Activated naive CD8-positive, alpha-beta T cell treated with anti-CD3 and anti-CD28 coated beads, Interleukin-2, amount 50 U/mL, for 24 hours (primary cell): ENCODE data around the gene SEC24C.
"Not testable (repeated sequence)": the region's sequence is repeated elsewhere in the genome, so short reads cannot be mapped to it uniquely, and the experiment has no call there.

Experiments used
- ATAC-seq: fragments of 150-1000 bp; cut with Tn5 transposase; one replicate; pipeline ENCODE4 v1.10.0; 2021
- DNase-seq: peaks from one replicate; pipeline ENCODE4 v3.0.0; 2021
- H3K27ac Mint-ChIP-seq: one replicate; pipeline ENCODE4 v1.8.0; 2021; ENCODE audit warnings: mild to moderate bottlenecking, mixed read lengths
- H3K27me3 Mint-ChIP-seq: one replicate; pipeline ENCODE4 v1.8.0; 2021; ENCODE audit warnings: mixed read lengths
- H3K36me3 Mint-ChIP-seq: one replicate; pipeline ENCODE4 v1.8.0; 2021; ENCODE audit warnings: low read depth, mixed read lengths
- H3K4me1 Mint-ChIP-seq: one replicate; pipeline ENCODE4 v1.8.0; 2021; ENCODE audit warnings: mixed read lengths
- H3K4me3 Mint-ChIP-seq: one replicate; pipeline ENCODE4 v1.8.0; 2021; ENCODE audit warnings: mild to moderate bottlenecking, moderate library complexity, mixed read lengths
- H3K9me3 Mint-ChIP-seq: one replicate; pipeline ENCODE4 v1.8.0; 2021; ENCODE audit warnings: mixed read lengths

The SEC24C gene

GRCh38 chr10:73743905-73744663 is at the start of gene SEC24C:
Gene SEC24C, plus strand, starts transcription at chr10:73744372. Its CDS starts 2,461 bp downstream, at chr10:73746833.
- Mint-ChIP-seq H3K27ac (peak within 1 kb of the TSS; percentile 100), H3K4me1 (peaks cover 51% of the 10 kb centered on the region), H3K9me3 (no peaks in the 10 kb centered on the region), H3K4me3 (peak within 1 kb of the TSS; percentile 96), H3K27me3 (no peaks in the 10 kb centered on the region), H3K36me3 (peaks cover 21% of the 10 kb centered on the region)
- peak; percentile 92 for ATAC-seq
- peak; percentile 96 for DNase-seq

GRCh38 chr10:73695302-73695701 is 48.9 kb upstream of the SEC24C start:
- H3K4me1 Mint-ChIP-seq, ATAC-seq, H3K9me3 Mint-ChIP-seq, H3K27ac Mint-ChIP-seq, H3K4me3 Mint-ChIP-seq, H3K36me3 Mint-ChIP-seq, H3K27me3 Mint-ChIP-seq, DNase-seq: not testable (repeated sequence)

- H3K36me3 Mint-ChIP-seq = peaks cover 14% of the 10 kb centered on the region
- H3K9me3 Mint-ChIP-seq, DNase-seq, H3K4me3 Mint-ChIP-seq, ATAC-seq, H3K27me3 Mint-ChIP-seq, H3K4me1 Mint-ChIP-seq, H3K27ac Mint-ChIP-seq: not testable (repeated sequence)
Observed at GRCh38 chr10:73697675-73698159, 46.5 kb upstream of the SEC24C start, which contains the start of gene AGAP5. Gene AGAP5, minus strand, starts transcription at chr10:73698109. Its CDS starts 354 bp downstream, at chr10:73697755.

- not testable (repeated sequence) for H3K9me3 Mint-ChIP-seq, H3K27me3 Mint-ChIP-seq, H3K27ac Mint-ChIP-seq, H3K4me3 Mint-ChIP-seq, ATAC-seq, DNase-seq, H3K4me1 Mint-ChIP-seq
- peaks cover 18% of the 10 kb centered on the region for H3K36me3 Mint-ChIP-seq
Observed at GRCh38 chr10:73698819-73699218, 45.4 kb upstream of the SEC24C start.

GRCh38 chr10:73703924-73704323 is 40.2 kb upstream of the SEC24C start:
- Mint-ChIP-seq H3K4me1 (peaks cover 30% of the 10 kb centered on the region), H3K36me3 (peaks cover 25% of the 10 kb centered on the region)
- ATAC-seq, H3K4me3 Mint-ChIP-seq, H3K9me3 Mint-ChIP-seq, H3K27me3 Mint-ChIP-seq, DNase-seq, H3K27ac Mint-ChIP-seq: not testable (repeated sequence)

- not testable (repeated sequence) for H3K9me3 Mint-ChIP-seq, H3K4me3 Mint-ChIP-seq, H3K27me3 Mint-ChIP-seq, ATAC-seq, H3K27ac Mint-ChIP-seq, DNase-seq
- peaks cover 26% of the 10 kb centered on the region for H3K36me3 Mint-ChIP-seq
- peaks cover 30% of the 10 kb centered on the region for H3K4me1 Mint-ChIP-seq
Observed at GRCh38 chr10:73705506-73706072, 38.6 kb upstream of the SEC24C start.

- H3K27ac Mint-ChIP-seq, ATAC-seq, H3K27me3 Mint-ChIP-seq, DNase-seq, H3K9me3 Mint-ChIP-seq, H3K4me3 Mint-ChIP-seq: not testable (repeated sequence)
- Mint-ChIP-seq H3K4me1 (peaks cover 30% of the 10 kb centered on the region), H3K36me3 (peaks cover 23% of the 10 kb centered on the region)
Observed at GRCh38 chr10:73706488-73706887, 37.7 kb upstream of the SEC24C start.

- not testable (repeated sequence) for H3K4me3 Mint-ChIP-seq, DNase-seq, H3K9me3 Mint-ChIP-seq, H3K27me3 Mint-ChIP-seq, ATAC-seq
- Mint-ChIP-seq H3K4me1 (peaks cover 27% of the 10 kb centered on the region), H3K36me3 (peaks cover 24% of the 10 kb centered on the region), H3K27ac (peak overlapping the region; percentile 46)
Observed at GRCh38 chr10:73707628-73708027, 36.5 kb upstream of the SEC24C start.

GRCh38 chr10:73708122-73708521 is 36.0 kb upstream of the SEC24C start:
- peak overlapping the region; percentile 34 for H3K27ac Mint-ChIP-seq
- H3K27me3 Mint-ChIP-seq, DNase-seq, ATAC-seq, H3K4me3 Mint-ChIP-seq, H3K9me3 Mint-ChIP-seq: not testable (repeated sequence)
- H3K4me1 Mint-ChIP-seq = peaks cover 25% of the 10 kb centered on the region
- peaks cover 24% of the 10 kb centered on the region for H3K36me3 Mint-ChIP-seq

- not testable (repeated sequence) for DNase-seq, H3K27ac Mint-ChIP-seq, H3K27me3 Mint-ChIP-seq, H3K4me3 Mint-ChIP-seq, ATAC-seq, H3K9me3 Mint-ChIP-seq
- Mint-ChIP-seq H3K4me1 (peaks cover 16% of the 10 kb centered on the region), H3K36me3 (peaks cover 27% of the 10 kb centered on the region)
Observed at GRCh38 chr10:73711683-73712082, 32.5 kb upstream of the SEC24C start.

- ATAC-seq, DNase-seq, H3K27ac Mint-ChIP-seq, H3K27me3 Mint-ChIP-seq, H3K4me1 Mint-ChIP-seq, H3K4me3 Mint-ChIP-seq, H3K9me3 Mint-ChIP-seq: not testable (repeated sequence)
- H3K36me3 Mint-ChIP-seq = peaks cover 43% of the 10 kb centered on the region
Observed at GRCh38 chr10:73713912-73714311, 30.3 kb upstream of the SEC24C start.

GRCh38 chr10:73714483-73714882 is 29.7 kb upstream of the SEC24C start:
- not testable (repeated sequence) for H3K4me1 Mint-ChIP-seq, H3K9me3 Mint-ChIP-seq, H3K27ac Mint-ChIP-seq, DNase-seq, ATAC-seq, H3K27me3 Mint-ChIP-seq, H3K4me3 Mint-ChIP-seq
- H3K36me3 Mint-ChIP-seq = peaks cover 46% of the 10 kb centered on the region

- not testable (repeated sequence) for H3K27me3 Mint-ChIP-seq, H3K4me3 Mint-ChIP-seq, ATAC-seq, H3K9me3 Mint-ChIP-seq, H3K4me1 Mint-ChIP-seq, H3K27ac Mint-ChIP-seq, DNase-seq
- H3K36me3 Mint-ChIP-seq = peaks cover 47% of the 10 kb centered on the region
Observed at GRCh38 chr10:73715179-73716156, 28.7 kb upstream of the SEC24C start.

GRCh38 chr10:73716251-73716650 is 27.9 kb upstream of the SEC24C start:
- H3K4me1 Mint-ChIP-seq = peaks cover 5% of the 10 kb centered on the region
- peaks cover 55% of the 10 kb centered on the region for H3K36me3 Mint-ChIP-seq
- H3K4me3 Mint-ChIP-seq = no peak overlapping the region
- DNase-seq (no peak), ATAC-seq (no peak)
- no peaks in the 10 kb centered on the region for H3K9me3 Mint-ChIP-seq
- H3K27me3 Mint-ChIP-seq = no peaks in the 10 kb centered on the region
- H3K27ac Mint-ChIP-seq = no peak overlapping the region
